NCI-H2107 treated with DMSO at 0.1 percent for 48 hours (cell line): ENCODE results near the gene MILR1.
A peak's percentile ranks its signal among the peaks of the same experiment; 100 is the strongest.
"Not testable (repeated sequence)": the region's sequence is repeated elsewhere in the genome, so short reads cannot be mapped to it uniquely, and the experiment has no call there.

ENCODE experiments used
- DNase-seq: peaks from one replicate; lab custom pipeline; 2025; ENCODE audit not compliant: unreplicated experiment; lab: John Stamatoyannopoulos, UW

MILR1 gene

GRCh38 chr17:64448665-64449512 lies at the start of gene MILR1:
MILR1 (plus strand) TSS chr17:64449115; CDS start chr17:64449169, 54 bp downstream.
- no peak for DNase-seq

- no peak for DNase-seq
Measured at GRCh38 chr17:64399767-64400156, 49.2 kb upstream of the MILR1 start.

- DNase-seq = no peak
Measured at GRCh38 chr17:64400642-64401041, 48.3 kb upstream of the MILR1 start.

- DNase-seq = no peak
Measured at GRCh38 chr17:64401244-64401860, 47.6 kb upstream of the MILR1 start.

GRCh38 chr17:64401941-64402340 lies 47.0 kb upstream of the MILR1 start:
- no peak for DNase-seq

- DNase-seq = no peak
Measured at GRCh38 chr17:64402469-64402868, 46.4 kb upstream of the MILR1 start.

GRCh38 chr17:64403881-64404460 lies 44.9 kb upstream of the MILR1 start:
- no peak for DNase-seq

- DNase-seq = no peak
Measured at GRCh38 chr17:64406321-64407200, 42.4 kb upstream of the MILR1 start.

- DNase-seq = no peak
Measured at GRCh38 chr17:64410750-64411490, 38.0 kb upstream of the MILR1 start.

GRCh38 chr17:64411999-64412771 lies 36.7 kb upstream of the MILR1 start:
- DNase-seq = peak; percentile 64

- no peak for DNase-seq
Measured at GRCh38 chr17:64412944-64413381, 36.0 kb upstream of the MILR1 start.

- DNase-seq = peak; percentile 46
Measured at GRCh38 chr17:64413513-64413912, 35.4 kb upstream of the MILR1 start.

- DNase-seq = peak; percentile 77
Measured at GRCh38 chr17:64418506-64419339, 30.2 kb upstream of the MILR1 start.

- DNase-seq = peak; percentile 89
Measured at GRCh38 chr17:64420143-64420670, 28.7 kb upstream of the MILR1 start.

- DNase-seq = not testable (repeated sequence)
Measured at GRCh38 chr17:64422121-64422520, 26.8 kb upstream of the MILR1 start.

- DNase-seq = no peak
Measured at GRCh38 chr17:64423881-64424280, 25.0 kb upstream of the MILR1 start.

GRCh38 chr17:64424324-64424849 lies 24.5 kb upstream of the MILR1 start:
- DNase-seq = no peak

- DNase-seq = no peak
Measured at GRCh38 chr17:64425191-64425590, 23.7 kb upstream of the MILR1 start.
